HFFc6 (cell line): ENCODE measurements around the gene GSN. TPM values are rescaled to one million over a fixed set of nuclear protein-coding genes. Genes with fewer than 3 reads are reported as not detected.

Experiments used
- DNase-seq: peaks from one replicate; pipeline ENCODE4 v3.0.0-alpha.2; 2018
- H3K27ac Mint-ChIP-seq: 2 replicates; pipeline ENCODE4 v1.8.0; 2020; ENCODE audit warnings: mild to moderate bottlenecking, mixed read lengths
- H3K27me3 Mint-ChIP-seq: 2 replicates; pipeline ENCODE4 v1.8.0; 2021; ENCODE audit warnings: mild to moderate bottlenecking, moderate library complexity, mixed read lengths; ENCODE audit not compliant: insufficient read depth
- H3K36me3 Mint-ChIP-seq: 2 replicates; pipeline ENCODE4 v1.8.0; 2021; ENCODE audit warnings: low read depth, mixed read lengths
- H3K4me1 Mint-ChIP-seq: 2 replicates; pipeline ENCODE4 v1.8.0; 2020; ENCODE audit warnings: low read depth, mixed read lengths
- H3K4me3 Mint-ChIP-seq: 2 replicates; pipeline ENCODE4 v1.8.0; 2020; ENCODE audit warnings: mild to moderate bottlenecking, moderate library complexity, mixed read lengths
- H3K9me3 Mint-ChIP-seq: 2 replicates; pipeline ENCODE4 v1.8.0; 2020; ENCODE audit warnings: mild to moderate bottlenecking, mixed read lengths
- total RNA-seq, 6 experiments: library from RNA; stranded (reverse); fragmentation: NEBNext Ultra II Directional; extraction: Animal tissue kit (Norgen Biotek cat#: 25700); gene quantifications; 2 replicates in 1 of 6; 3 replicates in 5 of 6; pipeline ENCODE4 v1.2.3, GENCODE V29; 2021
- TF ChIP-seq, protein P1 (sequence below): fragments of 200-600 bp; sonication (generic); IDR thresholded peaks from 2 replicates; pipeline ENCODE4 v1.5.0; 2021; ENCODE audit warnings: antibody characterized with exemption, mild to moderate bottlenecking

The GSN gene
- total RNA-seq, 6 experiments from 2014 or later, result 288 to 394 (median 318) TPM

- H3K36me3 Mint-ChIP-seq, result peaks cover 8% of the 10 kb centered on the region
- no peaks in the 10 kb centered on the region for H3K9me3 Mint-ChIP-seq
- no peak overlapping the region; the same call in 1 of the 2 replicates for H3K4me3 Mint-ChIP-seq
- TF ChIP-seq, protein P1, sequence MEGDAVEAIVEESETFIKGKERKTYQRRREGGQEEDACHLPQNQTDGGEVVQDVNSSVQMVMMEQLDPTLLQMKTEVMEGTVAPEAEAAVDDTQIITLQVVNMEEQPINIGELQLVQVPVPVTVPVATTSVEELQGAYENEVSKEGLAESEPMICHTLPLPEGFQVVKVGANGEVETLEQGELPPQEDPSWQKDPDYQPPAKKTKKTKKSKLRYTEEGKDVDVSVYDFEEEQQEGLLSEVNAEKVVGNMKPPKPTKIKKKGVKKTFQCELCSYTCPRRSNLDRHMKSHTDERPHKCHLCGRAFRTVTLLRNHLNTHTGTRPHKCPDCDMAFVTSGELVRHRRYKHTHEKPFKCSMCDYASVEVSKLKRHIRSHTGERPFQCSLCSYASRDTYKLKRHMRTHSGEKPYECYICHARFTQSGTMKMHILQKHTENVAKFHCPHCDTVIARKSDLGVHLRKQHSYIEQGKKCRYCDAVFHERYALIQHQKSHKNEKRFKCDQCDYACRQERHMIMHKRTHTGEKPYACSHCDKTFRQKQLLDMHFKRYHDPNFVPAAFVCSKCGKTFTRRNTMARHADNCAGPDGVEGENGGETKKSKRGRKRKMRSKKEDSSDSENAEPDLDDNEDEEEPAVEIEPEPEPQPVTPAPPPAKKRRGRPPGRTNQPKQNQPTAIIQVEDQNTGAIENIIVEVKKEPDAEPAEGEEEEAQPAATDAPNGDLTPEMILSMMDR, result no peak
- peaks cover 44% of the 10 kb centered on the region for H3K4me1 Mint-ChIP-seq
- no peak overlapping the region; the same call in 1 of the 2 replicates for H3K27ac Mint-ChIP-seq
- no peak for DNase-seq
- H3K27me3 Mint-ChIP-seq, result no peaks in the 10 kb centered on the region; the same call in none of the 2 replicates
Observed at GRCh38 chr9:121294866-121295661, 27.1 kb downstream of the GSN start.

DNA sequence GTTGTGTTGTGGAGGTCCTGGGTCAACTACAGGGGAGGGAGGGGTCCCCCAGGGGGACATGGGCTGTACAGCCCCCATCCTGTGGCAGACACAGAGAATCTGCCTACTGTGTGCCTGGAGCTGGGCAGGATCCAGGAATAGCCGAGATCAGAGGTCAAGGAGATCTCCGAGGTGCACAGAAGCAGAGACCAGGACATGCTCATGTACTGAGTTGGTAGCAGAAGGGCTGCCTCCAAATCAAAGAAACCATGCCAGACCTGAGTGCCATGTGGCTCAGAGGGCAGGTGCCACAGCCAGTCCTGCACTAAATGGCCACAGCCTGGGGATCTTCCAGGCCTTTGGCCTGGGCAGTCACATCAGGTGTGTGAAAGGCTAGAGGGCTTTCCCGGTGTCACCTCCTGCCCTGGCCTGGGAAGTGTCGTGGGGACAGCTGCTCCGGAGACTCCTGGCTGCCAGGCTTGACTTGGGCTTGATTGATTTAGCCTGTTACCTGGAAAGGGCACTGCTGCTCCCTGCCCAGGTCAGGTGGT, 27.8 kb downstream of the GSN start:
- H3K36me3 Mint-ChIP-seq, result peaks cover 12% of the 10 kb centered on the region
- H3K27ac Mint-ChIP-seq, result no peak overlapping the region
- no peak overlapping the region for H3K4me3 Mint-ChIP-seq
- H3K27me3 Mint-ChIP-seq, result peaks cover 2% of the 10 kb centered on the region
- no peaks in the 10 kb centered on the region for H3K9me3 Mint-ChIP-seq
- TF ChIP-seq, protein P1, result no peak
- no peak for DNase-seq
- peaks cover 48% of the 10 kb centered on the region for H3K4me1 Mint-ChIP-seq

DNA sequence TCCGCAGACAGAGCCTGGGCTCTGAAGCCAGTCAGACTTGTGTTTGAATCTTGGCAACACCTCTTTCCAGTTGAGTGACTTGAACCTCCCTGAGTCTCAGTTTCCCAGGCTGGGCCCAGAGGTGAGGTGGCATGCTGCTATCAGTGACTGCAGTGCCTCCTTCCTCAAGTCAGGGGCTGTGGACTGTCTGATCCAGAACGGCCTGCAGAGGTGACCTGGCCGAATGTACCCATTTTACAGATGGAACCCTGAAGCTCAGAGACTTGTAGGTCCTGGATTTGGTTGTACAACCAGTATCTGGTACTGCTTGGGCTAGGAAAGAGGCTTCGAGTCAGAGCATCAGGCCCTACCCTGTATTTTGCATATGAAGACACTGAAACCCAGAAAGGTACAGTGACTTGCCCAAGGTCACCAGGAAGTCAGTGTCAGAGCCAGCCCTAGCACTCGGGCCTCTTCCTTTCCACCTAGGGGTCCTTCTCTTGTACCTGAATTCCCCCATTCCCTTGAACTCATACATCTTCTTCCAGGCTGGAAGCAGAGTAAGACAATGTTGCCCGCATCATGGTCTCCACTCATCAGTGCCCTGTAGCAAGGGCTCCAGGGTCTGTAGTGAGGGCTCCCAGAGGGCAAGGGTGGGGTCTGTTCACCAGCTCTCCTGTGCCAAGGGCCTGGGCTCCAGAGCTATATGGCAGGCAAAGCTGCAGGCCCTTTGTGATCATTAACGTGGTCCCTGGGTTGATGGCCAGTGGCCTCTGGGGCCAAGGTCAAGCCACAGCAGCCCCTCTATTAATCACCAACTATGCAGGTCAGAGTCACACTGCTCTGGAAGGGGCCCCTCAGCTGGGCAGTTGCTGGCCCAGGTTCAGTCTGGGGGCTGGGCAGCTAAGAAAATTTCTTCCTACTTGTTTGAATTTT, 28.5 kb downstream of the GSN start:
- TF ChIP-seq, protein P1, result no peak
- no peak for DNase-seq
- no peak overlapping the region for H3K4me3 Mint-ChIP-seq
- peaks cover 50% of the 10 kb centered on the region for H3K4me1 Mint-ChIP-seq
- H3K27me3 Mint-ChIP-seq, result peaks cover 2% of the 10 kb centered on the region
- no peak overlapping the region for H3K27ac Mint-ChIP-seq
- H3K9me3 Mint-ChIP-seq, result no peaks in the 10 kb centered on the region
- H3K36me3 Mint-ChIP-seq, result peaks cover 12% of the 10 kb centered on the region

DNA sequence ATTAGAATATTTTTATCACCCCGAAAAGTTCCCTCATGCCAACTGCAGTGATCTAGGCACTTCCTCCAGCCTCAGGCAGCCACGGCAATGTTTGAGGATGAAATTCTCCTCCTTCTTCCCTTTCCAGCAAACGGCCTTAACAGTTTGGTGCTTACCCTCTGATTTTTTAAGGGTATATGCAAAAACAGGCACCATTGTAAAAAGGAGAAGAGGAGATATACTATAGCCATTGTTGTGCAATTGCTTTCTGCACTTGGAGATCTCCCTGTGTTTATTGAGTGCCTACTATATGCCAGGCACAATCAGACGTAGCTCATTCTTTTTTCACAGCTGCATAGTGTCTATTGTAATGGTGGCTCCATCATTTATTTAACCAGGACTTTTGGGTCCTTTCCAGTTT, 29.4 kb downstream of the GSN start:
- Mint-ChIP-seq H3K36me3 (peaks cover 12% of the 10 kb centered on the region), H3K4me3 (no peak overlapping the region), H3K27me3 (peaks cover 3% of the 10 kb centered on the region), H3K4me1 (peaks cover 50% of the 10 kb centered on the region), H3K27ac (peak overlapping the region; percentile 51; the same call in 1 of the 2 replicates), H3K9me3 (no peaks in the 10 kb centered on the region)
- TF ChIP-seq, protein P1, result no peak
- DNase-seq, result no peak

DNA sequence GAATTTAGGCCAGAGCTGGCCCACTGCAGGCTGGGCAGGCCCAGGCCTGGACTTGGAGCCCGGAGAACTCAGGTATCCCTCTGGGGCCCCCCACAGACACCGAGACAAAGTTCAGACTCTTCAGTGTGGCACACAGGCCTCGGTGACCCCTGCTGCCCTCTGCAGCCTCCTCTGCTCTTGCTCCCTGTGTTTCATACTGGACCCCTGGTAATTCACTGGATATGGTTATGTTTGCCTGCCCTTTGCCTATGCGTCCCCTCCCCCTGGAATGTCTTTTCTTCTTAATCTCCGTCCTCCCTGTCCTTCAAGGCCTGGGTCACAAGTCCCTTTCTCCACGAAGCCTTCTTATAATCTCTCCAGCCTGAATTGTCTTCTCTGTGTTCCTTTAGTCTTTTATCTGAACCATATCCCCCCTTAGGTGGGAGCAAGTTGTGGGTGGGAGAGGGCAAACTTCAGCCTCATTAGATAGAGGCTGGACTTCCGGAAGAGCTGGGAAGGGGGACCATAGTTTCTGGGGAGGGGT, 30.1 kb downstream of the GSN start:
- Mint-ChIP-seq H3K4me3 (peak overlapping the region; percentile 77; the same call in 1 of the 2 replicates), H3K36me3 (peaks cover 12% of the 10 kb centered on the region), H3K27me3 (peaks cover 4% of the 10 kb centered on the region), H3K4me1 (peaks cover 50% of the 10 kb centered on the region), H3K27ac (peak overlapping the region; percentile 76), H3K9me3 (no peaks in the 10 kb centered on the region)
- TF ChIP-seq, protein P1, result no peak
- no peak for DNase-seq
